ENCODE results near the gene RAP1B. TPM values are rescaled to one million over a fixed set of nuclear protein-coding genes. Genes with fewer than 3 reads are reported as not detected.

The RAP1B gene
- total RNA-seq, 1 donor from 2014 or later = 206 TPM

DNA sequence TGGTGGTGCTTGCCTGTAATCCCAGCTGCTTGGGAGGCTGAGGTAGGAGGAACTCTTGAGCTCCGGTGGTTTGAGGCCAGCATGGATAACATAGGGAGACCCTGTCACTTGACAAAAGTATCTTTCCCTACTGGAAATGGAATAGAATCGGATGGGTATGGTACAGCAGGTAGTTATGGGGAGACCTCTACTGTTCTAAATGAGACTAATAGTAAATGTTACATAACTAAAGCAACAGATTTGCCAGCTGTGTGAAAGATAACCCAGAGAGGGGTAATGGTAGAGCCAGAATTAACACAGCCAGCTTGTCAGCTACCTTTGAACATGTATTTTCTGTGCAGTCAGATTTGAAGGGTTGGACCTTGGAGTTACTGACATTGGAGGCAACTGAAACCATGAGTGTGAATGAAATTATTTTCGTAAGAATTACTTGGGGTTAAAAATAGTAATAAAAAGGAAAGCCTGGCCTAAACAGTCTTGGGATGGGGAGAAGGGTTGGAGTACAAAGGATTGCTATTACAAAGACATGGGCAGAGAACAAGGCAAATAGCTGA lies 54.4 kb downstream of the RAP1B start:
- no peaks in the 10 kb centered on the region for H3K9me3 Mint-ChIP-seq (ENCODE audit: unreplicated experiment)
- H3K4me3 Mint-ChIP-seq (ENCODE audit: unreplicated experiment) = no peak overlapping the region
- peaks cover 27% of the 10 kb centered on the region for H3K4me1 Mint-ChIP-seq (ENCODE audit: unreplicated experiment)
- TF ChIP-seq, protein P1, sequence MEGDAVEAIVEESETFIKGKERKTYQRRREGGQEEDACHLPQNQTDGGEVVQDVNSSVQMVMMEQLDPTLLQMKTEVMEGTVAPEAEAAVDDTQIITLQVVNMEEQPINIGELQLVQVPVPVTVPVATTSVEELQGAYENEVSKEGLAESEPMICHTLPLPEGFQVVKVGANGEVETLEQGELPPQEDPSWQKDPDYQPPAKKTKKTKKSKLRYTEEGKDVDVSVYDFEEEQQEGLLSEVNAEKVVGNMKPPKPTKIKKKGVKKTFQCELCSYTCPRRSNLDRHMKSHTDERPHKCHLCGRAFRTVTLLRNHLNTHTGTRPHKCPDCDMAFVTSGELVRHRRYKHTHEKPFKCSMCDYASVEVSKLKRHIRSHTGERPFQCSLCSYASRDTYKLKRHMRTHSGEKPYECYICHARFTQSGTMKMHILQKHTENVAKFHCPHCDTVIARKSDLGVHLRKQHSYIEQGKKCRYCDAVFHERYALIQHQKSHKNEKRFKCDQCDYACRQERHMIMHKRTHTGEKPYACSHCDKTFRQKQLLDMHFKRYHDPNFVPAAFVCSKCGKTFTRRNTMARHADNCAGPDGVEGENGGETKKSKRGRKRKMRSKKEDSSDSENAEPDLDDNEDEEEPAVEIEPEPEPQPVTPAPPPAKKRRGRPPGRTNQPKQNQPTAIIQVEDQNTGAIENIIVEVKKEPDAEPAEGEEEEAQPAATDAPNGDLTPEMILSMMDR (IDR thresholded peaks at IDR 0.05; ENCODE audit: unreplicated experiment) = no peak
- no peaks in the 10 kb centered on the region for H3K36me3 Mint-ChIP-seq (ENCODE audit: low read depth, unreplicated experiment)
- DNase-seq (ENCODE audit: low spot score) = no peak
- H3K27me3 Mint-ChIP-seq (ENCODE audit: unreplicated experiment) = peaks cover 4% of the 10 kb centered on the region
- H3K27ac Mint-ChIP-seq (ENCODE audit: unreplicated experiment) = peak overlapping the region; percentile 26

DNA sequence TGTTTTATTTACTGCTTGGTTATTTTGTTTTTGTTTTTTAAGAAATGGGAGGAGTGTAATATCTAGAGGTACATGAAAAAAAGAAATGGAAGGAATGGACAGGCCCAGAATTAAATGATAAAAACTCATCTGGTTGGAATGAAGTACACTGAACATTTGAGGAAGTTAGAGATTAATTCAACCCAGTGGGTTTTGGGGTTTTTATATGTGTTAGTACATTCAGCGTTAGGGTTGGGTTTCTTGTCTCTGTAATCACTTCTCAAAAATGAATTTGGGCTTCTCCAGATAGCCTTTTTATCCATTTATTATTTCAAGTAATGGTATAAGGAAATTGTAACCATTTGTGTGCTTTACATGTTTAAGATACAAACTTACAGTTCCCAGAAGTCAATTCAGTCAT lies 56.6 kb downstream of the RAP1B start:
- Mint-ChIP-seq H3K9me3 (ENCODE audit: unreplicated experiment) (no peaks in the 10 kb centered on the region), H3K4me3 (ENCODE audit: unreplicated experiment) (no peak overlapping the region), H3K36me3 (ENCODE audit: low read depth, unreplicated experiment) (no peaks in the 10 kb centered on the region), H3K27me3 (ENCODE audit: unreplicated experiment) (peaks cover 7% of the 10 kb centered on the region), H3K27ac (ENCODE audit: unreplicated experiment) (peak overlapping the region; percentile 70), H3K4me1 (ENCODE audit: unreplicated experiment) (peaks cover 31% of the 10 kb centered on the region)
- TF ChIP-seq, protein P1 (IDR thresholded peaks at IDR 0.05; ENCODE audit: unreplicated experiment) = no peak
- no peak for DNase-seq (ENCODE audit: low spot score)

- H3K4me3 Mint-ChIP-seq (ENCODE audit: unreplicated experiment) = no peak overlapping the region
- H3K27me3 Mint-ChIP-seq (ENCODE audit: unreplicated experiment) = peaks cover 9% of the 10 kb centered on the region
- H3K36me3 Mint-ChIP-seq (ENCODE audit: low read depth, unreplicated experiment) = no peaks in the 10 kb centered on the region
- TF ChIP-seq, protein P1 (IDR thresholded peaks at IDR 0.05; ENCODE audit: unreplicated experiment) = no peak
- peaks cover 31% of the 10 kb centered on the region for H3K4me1 Mint-ChIP-seq (ENCODE audit: unreplicated experiment)
- no peaks in the 10 kb centered on the region for H3K9me3 Mint-ChIP-seq (ENCODE audit: unreplicated experiment)
- H3K27ac Mint-ChIP-seq (ENCODE audit: unreplicated experiment) = peak overlapping the region; percentile 70
- DNase-seq (ENCODE audit: low spot score) = peak; percentile 35
Observed at GRCh38 chr12:68667896-68668295, 57.2 kb downstream of the RAP1B start.

GRCh38 chr12:68671179-68671578 lies 60.5 kb downstream of the RAP1B start:
- H3K27ac Mint-ChIP-seq (ENCODE audit: unreplicated experiment) = no peak overlapping the region
- H3K9me3 Mint-ChIP-seq (ENCODE audit: unreplicated experiment) = no peaks in the 10 kb centered on the region
- no peaks in the 10 kb centered on the region for H3K36me3 Mint-ChIP-seq (ENCODE audit: low read depth, unreplicated experiment)
- peaks cover 39% of the 10 kb centered on the region for H3K4me1 Mint-ChIP-seq (ENCODE audit: unreplicated experiment)
- peaks cover 4% of the 10 kb centered on the region for H3K27me3 Mint-ChIP-seq (ENCODE audit: unreplicated experiment)
- no peak for DNase-seq (ENCODE audit: low spot score)
- TF ChIP-seq, protein P1 (IDR thresholded peaks at IDR 0.05; ENCODE audit: unreplicated experiment) = no peak
- H3K4me3 Mint-ChIP-seq (ENCODE audit: unreplicated experiment) = no peak overlapping the region

DNA sequence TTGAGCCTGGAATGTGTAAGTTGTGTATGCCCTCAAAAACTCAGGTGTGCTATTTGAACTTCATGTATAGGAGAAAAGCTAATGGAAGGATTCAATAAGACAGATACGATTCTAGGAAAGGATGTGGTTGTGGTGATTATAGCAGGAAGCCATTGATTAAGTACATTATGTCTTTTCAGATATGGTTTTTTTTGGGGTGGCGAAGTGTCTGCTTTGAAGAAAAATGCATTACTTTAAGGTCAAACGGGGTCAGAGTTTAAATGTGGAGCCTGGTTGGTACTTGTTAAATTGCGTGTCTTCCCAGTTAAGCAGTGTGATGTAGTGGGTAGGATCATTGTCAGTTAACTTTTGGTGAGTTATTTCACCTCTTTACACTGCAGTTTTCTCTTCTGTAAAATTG lies 63.1 kb downstream of the RAP1B start:
- Mint-ChIP-seq H3K4me3 (ENCODE audit: unreplicated experiment) (no peak overlapping the region), H3K36me3 (ENCODE audit: low read depth, unreplicated experiment) (no peaks in the 10 kb centered on the region), H3K27me3 (ENCODE audit: unreplicated experiment) (peaks cover 4% of the 10 kb centered on the region), H3K4me1 (ENCODE audit: unreplicated experiment) (peaks cover 14% of the 10 kb centered on the region), H3K9me3 (ENCODE audit: unreplicated experiment) (no peaks in the 10 kb centered on the region), H3K27ac (ENCODE audit: unreplicated experiment) (no peak overlapping the region)
- DNase-seq (ENCODE audit: low spot score) = no peak
- TF ChIP-seq, protein P1 (IDR thresholded peaks at IDR 0.05; ENCODE audit: unreplicated experiment) = no peak

All from endothelial cell (in vitro differentiated cells).